Common myeloid progenitor, CD34-positive (primary cell): ENCODE measurements around the gene TBX4.

Source experiments
- CTCF ChIA-PET: fragments of 350-600 bp; sonication (Branson Sonifier 250); formaldehyde crosslinking; loops from one replicate; lab custom pipeline; 2021; ENCODE audit warnings: antibody characterized with exemption; lab: Charles Lee
- POLR2A ChIA-PET: fragments of 350-600 bp; sonication (Branson Sonifier 250); formaldehyde crosslinking; loops from one replicate; lab custom pipeline; 2021; ENCODE audit warnings: antibody characterized with exemption; lab: Charles Lee
- DNase-seq, 3 donors: peaks; one replicate each; pipeline versions ENCODE4 v3.0.0 to v3.0.0-alpha.2; 2013
- H3K27ac ChIP-seq, 2 experiments: 1 replicate in 1 of 2; 2 replicates in 1 of 2; pipeline ENCODE4 v1.7.0; 2013; ENCODE audit warnings: inconsistent platforms in 2 of 2, low read length in 2 of 2, mild to moderate bottlenecking in 2 of 2, low read depth in 1 of 2, moderate library complexity in 1 of 2; ENCODE audit not compliant: severe bottlenecking in 2 of 2, insufficient read depth in 1 of 2, poor library complexity in 1 of 2
- H3K27me3 ChIP-seq, 5 experiments: replicated peaks in 2 of 5; 1 replicate in 3 of 5; 2 replicates in 2 of 5; pipeline versions ENCODE4 v1.6.1 to v1.7.0; 2013; ENCODE audit warnings: low read length in 4 of 5, mild to moderate bottlenecking in 2 of 5, moderate library complexity in 2 of 5, inconsistent platforms in 1 of 5; ENCODE audit not compliant: insufficient read depth in 5 of 5, control insufficient read depth in 4 of 5
- H3K36me3 ChIP-seq, 4 experiments: 1 replicate in 2 of 4; 2 replicates in 2 of 4; pipeline versions ENCODE4 v1.6.1 to v1.7.0; 2013; ENCODE audit warnings: low read length in 3 of 4, control low read depth in 1 of 4, mild to moderate bottlenecking in 1 of 4; ENCODE audit not compliant: control insufficient read depth in 4 of 4, insufficient read depth in 4 of 4
- H3K4me1 ChIP-seq, 4 experiments: 1 replicate in 3 of 4; 2 replicates in 1 of 4; pipeline versions ENCODE4 v1.6.1 to v1.7.1; 2013; ENCODE audit warnings: low read length in 3 of 4, mild to moderate bottlenecking in 3 of 4, control low read depth in 1 of 4, inconsistent platforms in 1 of 4, moderate library complexity in 1 of 4; ENCODE audit not compliant: control insufficient read depth in 4 of 4, insufficient read depth in 4 of 4; ENCODE audit errors: control extremely low read depth in 1 of 4
- H3K4me3 ChIP-seq, 7 experiments: 1 replicate in 4 of 7; 2 replicates in 3 of 7; pipeline versions ENCODE4 v1.5.1 to v1.7.0; 2013; ENCODE audit warnings: mild to moderate bottlenecking in 7 of 7, low read length in 6 of 7, moderate library complexity in 6 of 7, inconsistent platforms in 2 of 7, low read depth in 2 of 7, control low read depth in 1 of 7; ENCODE audit not compliant: insufficient read depth in 4 of 7, control insufficient read depth in 1 of 7; ENCODE audit errors: extremely low read depth in 1 of 7
- H3K9me3 ChIP-seq, 5 experiments: 1 replicate in 4 of 5; 2 replicates in 1 of 5; pipeline versions ENCODE4 v1.6.1 to v1.7.1; 2013; ENCODE audit warnings: low read length in 4 of 5, mild to moderate bottlenecking in 2 of 5, inconsistent platforms in 1 of 5, low read depth in 1 of 5, moderate library complexity in 1 of 5; ENCODE audit not compliant: control insufficient read depth in 4 of 5, insufficient read depth in 2 of 5; ENCODE audit errors: control extremely low read depth in 1 of 5
- WGBS: methylation state at CpG from one replicate; pipeline ENCODE4 v1.1.5; 2013; ENCODE audit not compliant: insufficient coverage; 5-methylcytosine and 5-hydroxymethylcytosine counted together

TBX4 gene

DNA sequence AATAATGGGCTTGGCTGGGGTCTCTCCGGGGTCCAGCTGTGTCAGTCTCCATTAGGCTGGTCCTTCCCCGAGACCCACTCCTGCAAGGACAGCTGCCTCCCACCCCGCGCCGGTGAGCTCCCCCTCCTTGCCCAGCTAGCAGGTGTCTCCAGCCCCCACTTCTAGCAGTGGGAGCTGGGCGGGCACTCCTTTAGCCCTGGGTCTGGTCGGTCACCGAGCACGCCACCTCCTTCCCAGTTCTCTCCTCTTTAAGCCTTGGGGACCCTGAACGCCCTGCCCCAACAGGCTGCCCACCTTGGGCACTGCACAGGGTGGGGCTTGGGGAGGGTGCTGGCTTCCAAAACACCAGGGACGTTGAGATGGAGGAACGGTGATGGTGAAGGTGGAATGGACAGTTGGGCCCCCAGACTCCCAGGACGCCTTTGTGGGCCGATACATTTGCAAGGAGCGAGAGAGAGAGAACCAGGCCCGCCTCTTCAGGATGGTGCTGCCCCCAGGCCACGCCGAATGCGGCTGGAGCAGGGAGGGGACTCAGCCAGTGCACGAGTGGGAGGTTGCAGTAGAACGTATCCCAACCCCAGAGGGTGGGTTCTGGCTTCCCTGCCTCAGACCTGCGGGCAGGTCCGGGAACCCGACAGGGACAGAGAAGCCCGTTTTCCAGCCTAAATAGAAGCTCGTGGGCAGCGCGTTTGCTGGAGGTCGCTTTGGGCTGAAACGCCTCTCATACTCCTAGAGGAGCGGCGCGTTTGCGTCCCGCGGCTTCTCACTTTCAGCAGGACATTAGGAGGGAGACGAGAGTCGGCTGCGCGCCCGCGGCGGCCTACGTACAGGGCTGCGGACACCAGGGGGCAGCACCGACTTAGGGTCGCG is 41.8 kb upstream of the TBX4 start:
- H3K36me3 ChIP-seq: no peaks in the 10 kb centered on the region
- H3K27me3 ChIP-seq: peaks cover 0 to 96% (median 56%) of the 10 kb centered on the region in 5 experiments
- POLR2A ChIA-PET: interaction anchor here (0.6 kb wide), 1 partner anchor 26 kb away, joined by 4 read pairs; no protein-coding TSS in a partner anchor
- H3K4me3 ChIP-seq: peak overlapping the region in 4 of 7 experiments; percentile 38 to 76 (median 56)
- 7% methylated on average over 45 of the region's 48 CpGs for WGBS
- peaks cover 0 to 4% (median 0%) of the 10 kb centered on the region in 5 experiments for H3K9me3 ChIP-seq
- CTCF ChIA-PET: interaction anchor here (0.8 to 3.4 kb wide), 5 partner anchors 7 to 870 kb away, joined by 3 to 11 read pairs (median 4); no protein-coding TSS in a partner anchor
- no peak overlapping the region for H3K27ac ChIP-seq
- H3K4me1 ChIP-seq: peaks cover 4 to 50% (median 39%) of the 10 kb centered on the region in 4 experiments
- DNase-seq: peak in 2 of 3 donors; percentile 75 to 83

DNA sequence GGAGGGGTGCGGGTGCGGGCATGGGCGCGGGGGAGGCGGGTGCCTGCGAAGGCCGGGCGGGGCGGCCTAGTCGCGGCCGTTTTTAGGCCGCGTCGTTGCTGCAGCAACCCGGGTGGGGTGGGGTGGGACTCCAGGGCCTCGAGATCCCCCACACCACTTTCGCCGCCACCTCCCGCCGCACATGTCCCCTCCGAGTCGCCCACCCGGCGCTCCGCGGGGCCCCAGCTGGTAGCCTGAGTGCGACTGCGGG is 41.3 kb upstream of the TBX4 start:
- peak overlapping the region in 6 of 7 experiments; percentile 15 to 76 (median 67) for H3K4me3 ChIP-seq
- WGBS: 2% methylated on average over 16 of the region's 29 CpGs

DNA sequence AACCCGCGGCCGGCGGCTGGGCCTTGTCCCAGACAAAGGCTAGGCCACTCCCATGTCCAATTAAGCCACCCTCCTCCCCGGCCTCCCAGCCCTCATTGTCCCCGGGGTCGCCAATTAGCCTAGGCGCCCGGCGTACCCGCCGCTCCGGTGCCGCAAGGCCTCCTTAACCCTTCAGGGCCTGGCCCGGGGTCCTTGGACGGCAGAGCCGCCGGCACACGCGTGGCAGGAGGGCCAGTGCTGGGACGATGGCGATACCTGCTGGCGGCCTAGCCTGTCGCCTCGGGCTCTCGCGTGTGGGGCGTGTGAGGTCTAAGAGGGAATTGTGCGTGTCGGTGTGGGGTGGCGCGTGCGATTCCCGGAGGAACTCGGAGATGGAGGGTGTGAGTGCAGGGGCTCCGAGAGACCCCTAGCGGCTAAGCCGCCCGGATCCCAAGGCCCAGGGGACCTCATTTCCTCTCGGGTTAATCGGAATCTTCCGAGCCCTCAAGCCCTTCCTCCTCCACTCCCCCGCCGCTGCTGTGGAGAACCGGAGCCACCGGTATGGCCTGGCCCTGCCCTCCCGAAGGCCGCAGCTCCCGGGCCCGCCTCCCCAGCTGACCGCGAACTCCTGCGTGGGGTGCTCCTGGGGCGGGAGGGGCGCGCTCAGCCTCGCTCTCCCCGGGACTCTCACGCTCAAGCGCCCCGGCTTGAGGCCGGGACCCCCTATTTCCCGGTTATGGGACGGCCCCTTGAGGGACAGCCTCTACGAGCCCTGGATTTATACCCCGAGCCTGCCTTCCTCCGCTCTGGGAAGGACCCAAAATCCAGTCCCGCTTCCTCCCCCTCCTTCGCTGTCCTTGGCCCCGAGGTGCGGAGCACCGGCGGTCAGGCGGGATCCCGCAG is 40.7 kb upstream of the TBX4 start:
- POLR2A ChIA-PET: no interaction called here
- CTCF ChIA-PET: interaction anchor here (0.7 to 3.4 kb wide), 11 partner anchors 8 to 428 kb away, joined by 3 to 13 read pairs (median 5); no protein-coding TSS in a partner anchor
- peaks cover 0 to 4% (median 0%) of the 10 kb centered on the region in 5 experiments for H3K9me3 ChIP-seq

More for the DNA sequence above, 41.3 kb upstream of the TBX4 start:
- Histone ChIP-seq H3K4me1 (peaks cover 4 to 46% (median 38%) of the 10 kb centered on the region in 4 experiments), H3K27ac (no peak overlapping the region), H3K36me3 (no peaks in the 10 kb centered on the region), H3K9me3 (peaks cover 0 to 4% (median 0%) of the 10 kb centered on the region in 5 experiments), H3K27me3 (peaks cover 0 to 95% (median 52%) of the 10 kb centered on the region in 5 experiments)
- CTCF ChIA-PET: interaction anchor here (2.5 to 3.4 kb wide), 3 partner anchors 8 to 172 kb away, joined by 8 to 13 read pairs (median 11); no protein-coding TSS in a partner anchor
- DNase-seq: peak in 1 of 3 donors; percentile 86
- POLR2A ChIA-PET: no interaction called here

DNA sequence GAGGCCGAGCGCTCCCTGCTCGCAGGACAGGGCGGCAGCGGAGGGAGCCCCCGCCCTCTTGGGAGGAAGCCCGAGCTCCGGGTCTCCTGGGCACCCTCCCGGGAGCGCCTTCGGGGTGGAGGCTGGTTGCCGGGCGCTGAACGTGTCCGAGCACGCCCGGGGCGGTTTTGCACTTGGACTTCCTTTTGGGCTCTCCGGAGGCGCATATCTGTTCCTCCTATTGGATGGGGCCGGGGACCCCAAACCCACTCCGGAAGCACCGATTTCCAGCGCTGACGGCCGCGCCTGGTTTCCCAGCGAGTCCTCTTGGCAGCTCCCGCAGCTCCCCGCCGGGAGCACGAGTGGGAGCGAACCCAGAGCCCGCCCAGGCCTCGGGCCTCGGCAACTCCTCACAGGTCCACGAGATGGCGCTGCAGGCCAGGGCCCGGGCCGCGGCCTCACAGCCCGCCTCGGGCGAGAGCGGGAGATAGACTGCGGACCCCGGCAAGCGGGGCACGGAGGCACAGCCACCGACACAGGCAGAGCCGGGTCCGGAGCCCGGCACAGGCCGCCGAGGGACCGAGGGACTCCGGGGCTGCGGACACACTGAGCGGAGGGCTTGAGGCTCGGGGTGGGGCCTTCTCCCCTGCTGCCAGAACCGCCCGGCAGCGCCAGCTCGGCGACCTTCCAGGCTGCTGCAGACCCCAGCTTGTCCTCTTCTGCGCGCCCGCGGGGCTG is 39.9 kb upstream of the TBX4 start:
- Histone ChIP-seq H3K27ac (no peak overlapping the region), H3K27me3 (peaks cover 0 to 89% (median 41%) of the 10 kb centered on the region in 5 experiments), H3K9me3 (peaks cover 0 to 4% (median 0%) of the 10 kb centered on the region in 5 experiments), H3K4me3 (peak overlapping the region; percentile 31 to 76 (median 66)), H3K36me3 (no peaks in the 10 kb centered on the region), H3K4me1 (peaks cover 4 to 54% (median 40%) of the 10 kb centered on the region in 4 experiments)
- WGBS: under 1% methylated on average over 68 of the region's 69 CpGs
- POLR2A ChIA-PET: no interaction called here
- CTCF ChIA-PET: interaction anchor here (0.7 to 3.4 kb wide), 19 partner anchors 9 to 692 kb away, joined by 3 to 13 read pairs (median 3); partner anchors contain the start of gene BRIP1
- DNase-seq: peak; percentile 68 to 75 (median 75)

More for the DNA sequence above, 40.7 kb upstream of the TBX4 start:
- H3K4me3 ChIP-seq: peak overlapping the region in 6 of 7 experiments; percentile 53 to 76 (median 67)
- H3K4me1 ChIP-seq: peaks cover 4 to 46% (median 38%) of the 10 kb centered on the region in 4 experiments
- peaks cover 0 to 95% (median 48%) of the 10 kb centered on the region in 5 experiments for H3K27me3 ChIP-seq
- under 1% methylated on average over 51 of the region's 75 CpGs for WGBS
- DNase-seq: peak in 1 of 3 donors; percentile 56
- H3K36me3 ChIP-seq: no peaks in the 10 kb centered on the region
- no peak overlapping the region for H3K27ac ChIP-seq

DNA sequence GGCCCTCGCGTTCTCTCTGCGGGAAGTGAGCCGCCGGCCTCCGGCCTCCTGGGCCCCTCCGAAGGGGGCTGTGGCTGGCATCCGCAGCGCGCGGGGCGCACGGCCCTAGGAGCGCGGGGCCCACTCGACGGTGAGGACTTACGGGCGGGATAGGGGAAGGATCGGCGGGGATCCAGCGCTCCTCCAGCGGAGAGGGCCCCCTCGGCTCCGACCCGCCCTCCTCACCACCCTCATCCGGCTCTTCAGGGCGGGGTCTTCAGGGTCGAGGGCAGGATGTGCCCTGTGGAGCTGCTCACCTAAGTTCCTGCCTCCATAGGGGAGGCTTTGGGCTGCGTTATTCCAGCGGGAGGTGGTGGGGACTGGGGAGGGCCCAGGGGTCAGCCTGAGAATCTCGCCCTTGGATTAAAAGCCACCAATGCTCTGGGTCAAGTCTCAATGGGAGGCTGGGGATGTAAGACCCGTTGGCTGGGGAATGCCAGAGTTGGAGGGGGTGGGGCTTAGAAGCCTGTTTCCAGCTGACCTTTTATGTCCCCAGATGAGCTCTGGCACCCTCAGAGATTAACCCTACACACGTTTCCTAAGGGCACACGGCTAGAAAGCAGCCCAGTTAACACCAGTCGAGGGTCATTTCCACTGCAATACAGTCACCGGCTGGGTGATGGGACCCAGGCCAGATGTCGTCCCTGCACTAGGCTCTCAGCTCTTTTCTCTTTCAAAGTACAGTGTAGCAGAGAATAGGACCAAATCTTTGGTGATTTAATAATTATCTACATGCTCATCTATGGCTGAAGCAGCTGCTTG is 39.2 kb upstream of the TBX4 start:
- POLR2A ChIA-PET: no interaction called here

More for the DNA sequence above, 39.2 kb upstream of the TBX4 start:
- CTCF ChIA-PET: interaction anchor here (0.7 to 3.4 kb wide), 16 partner anchors 8 to 692 kb away, joined by 3 to 13 read pairs (median 4); partner anchors contain the start of gene BRIP1
- 18% methylated on average over 27 of the region's 38 CpGs for WGBS
- no peak for DNase-seq
- peaks cover 0 to 82% (median 41%) of the 10 kb centered on the region in 5 experiments for H3K27me3 ChIP-seq
- H3K36me3 ChIP-seq: no peaks in the 10 kb centered on the region
- H3K4me1 ChIP-seq: peaks cover 4 to 49% (median 38%) of the 10 kb centered on the region in 4 experiments
- H3K4me3 ChIP-seq: peak overlapping the region; percentile 31 to 76 (median 66)
- H3K9me3 ChIP-seq: peaks cover 0 to 4% (median 0%) of the 10 kb centered on the region in 5 experiments
- H3K27ac ChIP-seq: no peak overlapping the region
